Keratinocyte (primary cell): Measurements from ENCODE around the gene POMT1. TPM values are rescaled to one million over a fixed set of nuclear protein-coding genes. Genes with fewer than 3 reads are reported as not detected.
"Not testable (repeated sequence)": the region's sequence is repeated elsewhere in the genome, so short reads cannot be mapped to it uniquely, and the experiment has no call there.

Source experiments
- DNase-seq: peaks from one replicate; pipeline ENCODE4 v3.0.0-alpha.2; 2011; ENCODE audit warnings: low read depth, missing footprints, low spot score
- FAIRE-seq: peaks from 2 replicates; lab custom pipeline; 2011; peaks lifted over from hg19 to GRCh38; lab: Jason Lieb, UNC
- H2AFZ ChIP-seq: 2 replicates; pipeline ENCODE4 v1.6.0; 2012; ENCODE audit warnings: low read length, control low read depth, inconsistent platforms; ENCODE audit not compliant: control insufficient read depth
- H3K27ac ChIP-seq: 2 replicates; pipeline ENCODE4 v1.5.1; 2011; ENCODE audit warnings: low read length; ENCODE audit not compliant: control insufficient read depth, insufficient read depth
- H3K27me3 ChIP-seq: 3 replicates; pipeline ENCODE4 v1.6.0; 2011; ENCODE audit warnings: low read length; ENCODE audit not compliant: control insufficient read depth, insufficient read depth; ENCODE audit errors: extremely low read depth
- H3K36me3 ChIP-seq, 2 experiments: 2 replicates in 1 of 2; 3 replicates in 1 of 2; pipeline ENCODE4 v1.5.1; 2011; ENCODE audit warnings: low read length in 2 of 2, mild to moderate bottlenecking in 1 of 2; ENCODE audit not compliant: control insufficient read depth in 2 of 2, insufficient read depth in 2 of 2; ENCODE audit errors: extremely low read depth in 1 of 2
- H3K4me1 ChIP-seq: 3 replicates; pipeline ENCODE4 v1.5.1; 2011; ENCODE audit warnings: low read length; ENCODE audit not compliant: control insufficient read depth, insufficient read depth; ENCODE audit errors: extremely low read depth
- H3K4me2 ChIP-seq: 3 replicates; pipeline ENCODE4 v1.6.0; 2011; ENCODE audit warnings: low read depth, low read length; ENCODE audit not compliant: control insufficient read depth, insufficient read depth; ENCODE audit errors: extremely low read depth
- H3K4me3 ChIP-seq, 3 experiments: fragments of 200-600 bp in 1 of 3; sonication (generic) in 1 of 3; 2 replicates in 2 of 3; 3 replicates in 1 of 3; pipeline ENCODE4 v1.5.1; 2011 to 2016; ENCODE audit warnings: low read length in 3 of 3, mild to moderate bottlenecking in 3 of 3, control low read depth in 2 of 3, inconsistent platforms in 1 of 3, low read depth in 1 of 3, mixed read lengths in 1 of 3, mixed run types in 1 of 3, moderate library complexity in 1 of 3; ENCODE audit not compliant: control insufficient read depth in 2 of 3, insufficient read depth in 2 of 3; ENCODE audit errors: extremely low read depth in 1 of 3
- H3K79me2 ChIP-seq: 2 replicates; pipeline ENCODE4 v1.6.0; 2012; ENCODE audit warnings: low read length; ENCODE audit not compliant: control insufficient read depth, insufficient read depth
- H3K9ac ChIP-seq: 3 replicates; pipeline ENCODE4 v1.6.0; 2011; ENCODE audit warnings: low read length; ENCODE audit not compliant: control insufficient read depth, insufficient read depth; ENCODE audit errors: extremely low read depth
- H3K9me1 ChIP-seq: 3 replicates; pipeline ENCODE4 v1.6.0; 2011; ENCODE audit warnings: low read length; ENCODE audit not compliant: control insufficient read depth, insufficient read depth; ENCODE audit errors: extremely low read depth
- H3K9me3 ChIP-seq: 2 replicates; pipeline ENCODE4 v1.5.1; 2012; ENCODE audit warnings: low read depth, low read length; ENCODE audit not compliant: control insufficient read depth
- H4K20me1 ChIP-seq: 3 replicates; pipeline ENCODE4 v1.6.0; 2011; ENCODE audit warnings: low read length; ENCODE audit not compliant: control insufficient read depth, insufficient read depth; ENCODE audit errors: extremely low read depth
- CTCF ChIP-seq, 3 experiments: IDR thresholded peaks in 1 of 3; conservative IDR thresholded peaks in 1 of 3; optimal IDR thresholded peaks in 1 of 3; 2 replicates in 2 of 3; 3 replicates in 1 of 3; pipeline versions ENCODE3 to v1.5.1; 2011; ENCODE audit warnings: low read length in 3 of 3, mild to moderate bottlenecking in 3 of 3, moderate library complexity in 2 of 3, control low read depth in 1 of 3, inconsistent platforms in 1 of 3; ENCODE audit not compliant: insufficient read depth in 2 of 3; ENCODE audit errors: extremely low read depth in 1 of 3
- EZH2 ChIP-seq: IDR thresholded peaks from one replicate; pipeline ENCODE4 v1.6.1; 2012; ENCODE audit warnings: inconsistent platforms, mild to moderate bottlenecking, low read length, moderate library complexity
- dilution Hi-C: fragments of 300-500 bp; cut with MboI; formaldehyde crosslinking; loops from one replicate; pipeline ENCODE4 v1.7.0; 2020; ENCODE audit warnings: low sequenced_read_pairs; ENCODE audit not compliant: extremely low pct_ligation_motif_present
- polyA plus RNA-seq, 5 experiments: library from polyadenylated mRNA; depleted of rRNA in 3 of 5; stranded (reverse) in 3 of 5; stranded (forward) in 1 of 5; unstranded in 1 of 5; fragments of >200 nt; gene quantifications; 1 replicate in 1 of 5; 2 replicates in 3 of 5; 3 replicates in 1 of 5; pipeline versions ENCODE4 v1.2.1 to v1.2.3, GENCODE V29; 2011 to 2012; ENCODE audit warnings: missing spikeins in 2 of 5, low read depth in 1 of 5, low replicate concordance in 1 of 5

Gene POMT1
- polyA plus RNA-seq, 1 donor (not counting 4 experiments of a cell fraction or from before 2014, with no cell fraction given): 10.3 TPM

GRCh38 chr9:131511880-131512279, 9.2 kb downstream of the POMT1 start:
- no peak for FAIRE-seq
- dilution Hi-C loops: no loop called here
- peaks cover 21 to 49% of the 10 kb centered on the region in 2 experiments for H3K36me3 ChIP-seq

GRCh38 chr9:131513177-131513576, 10.5 kb downstream of the POMT1 start:
- Histone ChIP-seq H3K36me3 (peaks cover 21 to 51% of the 10 kb centered on the region in 2 experiments), H2AFZ (no peak overlapping the region), H3K9ac (no peak overlapping the region), H3K27me3 (no peaks in the 10 kb centered on the region), H3K4me3 (no peak overlapping the region), H3K27ac (no peak overlapping the region), H3K4me2 (no peak overlapping the region), H4K20me1 (no peaks in the 10 kb centered on the region), H3K79me2 (no peaks in the 10 kb centered on the region), H3K9me3 (no peaks in the 10 kb centered on the region), H3K4me1 (no peaks in the 10 kb centered on the region), H3K9me1 (no peaks in the 10 kb centered on the region)
- no peak for TF ChIP-seq EZH2
- TF ChIP-seq CTCF (optimal IDR thresholded peaks at IDR 0.05 in 1 of 3, IDR thresholded peaks at IDR 0.05 in 1 of 3, conservative IDR thresholded peaks at IDR 0.05 in 1 of 3; ENCODE audit: extremely low read depth in 1 of 3, insufficient read depth in 2 of 3, low read length in 3 of 3): no peak
- DNase-seq: no peak
- dilution Hi-C loops: no loop called here
- no peak for FAIRE-seq

More at GRCh38 chr9:131511880-131512279, 9.2 kb downstream of the POMT1 start:
- Histone ChIP-seq H2AFZ (no peak overlapping the region), H3K4me1 (no peaks in the 10 kb centered on the region), H3K9ac (no peak overlapping the region), H4K20me1 (no peaks in the 10 kb centered on the region), H3K4me3 (no peak overlapping the region), H3K79me2 (no peaks in the 10 kb centered on the region), H3K4me2 (no peak overlapping the region), H3K9me3 (no peaks in the 10 kb centered on the region), H3K9me1 (no peaks in the 10 kb centered on the region), H3K27ac (no peak overlapping the region), H3K27me3 (no peaks in the 10 kb centered on the region)
- DNase-seq: no peak
- TF ChIP-seq CTCF (optimal IDR thresholded peaks at IDR 0.05 in 1 of 3, IDR thresholded peaks at IDR 0.05 in 1 of 3, conservative IDR thresholded peaks at IDR 0.05 in 1 of 3; ENCODE audit: extremely low read depth in 1 of 3, insufficient read depth in 2 of 3, low read length in 3 of 3) (no peak), EZH2 (no peak)

GRCh38 chr9:131515559-131516031, 12.9 kb downstream of the POMT1 start:
- H3K4me1 ChIP-seq, dilution Hi-C loops, H3K9me1 ChIP-seq, H3K79me2 ChIP-seq, H3K9me3 ChIP-seq, DNase-seq, H3K27me3 ChIP-seq, H3K9ac ChIP-seq, H3K4me3 ChIP-seq, H4K20me1 ChIP-seq, H3K4me2 ChIP-seq, H2AFZ ChIP-seq, H3K27ac ChIP-seq, FAIRE-seq: not testable (repeated sequence)
- peaks cover 24 to 59% of the 10 kb centered on the region in 2 experiments for H3K36me3 ChIP-seq
